RWPE1 (cell line): Measurements from ENCODE around the gene SNTG2.

Experiments used
- CTCF ChIA-PET: fragments of 350-600 bp; sonication (Branson Sonifier 250); formaldehyde crosslinking; extraction: SDS; loops from one replicate; lab custom pipeline; 2021; lab: Yijun Ruan, JAX
- POLR2A ChIA-PET: fragments of 400-600 bp; formaldehyde crosslinking; extraction: SDS; loops from one replicate; lab custom pipeline; 2020; ENCODE audit warnings: antibody characterized with exemption; ENCODE audit not compliant: low non-redundant PET; lab: Yijun Ruan, JAX
- DNase-seq: peaks from one replicate; pipeline ENCODE4 v3.0.0; 2012; ENCODE audit warnings: low spot score
- H3K27ac ChIP-seq: fragments of 450-650 bp; 2 replicates; pipeline ENCODE4 v1.5.1; 2017
- TF ChIP-seq, protein P1 (sequence below): fragments of 450-650 bp; conservative IDR thresholded peaks from 2 replicates; pipeline ENCODE4 v1.5.1; 2017; ENCODE audit warnings: low read depth, mild to moderate bottlenecking

The SNTG2 gene

DNA sequence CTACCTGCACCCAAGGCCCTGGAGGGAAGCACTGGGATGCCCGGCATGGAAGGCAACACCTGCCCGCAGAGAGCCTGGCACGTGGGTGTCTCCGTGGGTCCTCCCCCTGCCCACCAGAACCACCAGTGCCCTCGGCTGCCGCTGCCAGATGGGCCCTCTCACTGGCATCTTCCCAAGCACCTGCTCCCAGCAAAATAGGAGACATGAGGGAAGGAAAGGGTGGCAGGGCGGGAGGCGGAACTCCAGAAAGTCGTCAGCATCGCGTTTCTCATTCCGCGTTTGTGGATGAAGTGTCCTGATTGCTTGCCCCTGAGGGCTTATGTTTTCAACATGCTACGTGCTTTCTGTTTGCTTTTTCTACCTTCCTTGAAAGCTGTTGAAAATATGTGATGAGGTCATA is 8.8 kb upstream of the SNTG2 start:
- ChIA-PET POLR2A (no interaction called here), CTCF (no interaction called here)
- TF ChIP-seq, protein P1, sequence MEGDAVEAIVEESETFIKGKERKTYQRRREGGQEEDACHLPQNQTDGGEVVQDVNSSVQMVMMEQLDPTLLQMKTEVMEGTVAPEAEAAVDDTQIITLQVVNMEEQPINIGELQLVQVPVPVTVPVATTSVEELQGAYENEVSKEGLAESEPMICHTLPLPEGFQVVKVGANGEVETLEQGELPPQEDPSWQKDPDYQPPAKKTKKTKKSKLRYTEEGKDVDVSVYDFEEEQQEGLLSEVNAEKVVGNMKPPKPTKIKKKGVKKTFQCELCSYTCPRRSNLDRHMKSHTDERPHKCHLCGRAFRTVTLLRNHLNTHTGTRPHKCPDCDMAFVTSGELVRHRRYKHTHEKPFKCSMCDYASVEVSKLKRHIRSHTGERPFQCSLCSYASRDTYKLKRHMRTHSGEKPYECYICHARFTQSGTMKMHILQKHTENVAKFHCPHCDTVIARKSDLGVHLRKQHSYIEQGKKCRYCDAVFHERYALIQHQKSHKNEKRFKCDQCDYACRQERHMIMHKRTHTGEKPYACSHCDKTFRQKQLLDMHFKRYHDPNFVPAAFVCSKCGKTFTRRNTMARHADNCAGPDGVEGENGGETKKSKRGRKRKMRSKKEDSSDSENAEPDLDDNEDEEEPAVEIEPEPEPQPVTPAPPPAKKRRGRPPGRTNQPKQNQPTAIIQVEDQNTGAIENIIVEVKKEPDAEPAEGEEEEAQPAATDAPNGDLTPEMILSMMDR: no peak
- DNase-seq: no peak
- no peak overlapping the region for H3K27ac ChIP-seq

DNA sequence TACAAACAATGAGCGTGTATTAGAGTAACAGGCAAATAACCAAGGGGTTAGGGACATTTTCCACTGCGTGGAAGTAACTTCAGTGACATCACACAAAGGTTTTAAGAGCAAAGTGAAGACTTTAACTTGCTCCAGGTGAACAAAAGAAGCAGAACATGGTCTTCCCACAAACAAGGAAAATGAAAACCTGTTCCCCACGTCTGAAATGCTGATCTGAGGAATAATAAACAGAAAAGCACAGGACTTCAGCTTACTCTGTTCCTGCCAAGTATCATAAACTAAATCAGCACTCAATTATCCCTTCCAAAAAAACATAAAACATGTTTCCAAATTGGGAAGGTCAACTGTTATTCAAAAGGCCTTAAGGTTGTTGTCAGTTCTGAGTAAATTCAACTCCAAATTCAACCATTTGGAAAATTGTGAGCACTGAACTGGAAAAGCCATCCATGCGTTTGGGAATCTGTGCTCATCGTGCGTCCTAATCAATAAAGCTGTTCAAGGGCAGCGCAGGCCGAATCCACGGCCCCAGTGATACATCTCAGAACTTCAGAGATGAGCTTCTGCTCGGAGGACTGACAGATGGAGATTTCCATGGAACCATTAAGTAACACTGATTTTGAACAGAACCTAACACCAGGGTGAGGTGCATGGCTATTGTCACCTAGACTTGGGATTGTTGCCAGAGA is 7.7 kb upstream of the SNTG2 start:
- ChIA-PET POLR2A (no interaction called here), CTCF (no interaction called here)
- no peak overlapping the region for H3K27ac ChIP-seq
- no peak for DNase-seq
- TF ChIP-seq, protein P1: no peak

DNA sequence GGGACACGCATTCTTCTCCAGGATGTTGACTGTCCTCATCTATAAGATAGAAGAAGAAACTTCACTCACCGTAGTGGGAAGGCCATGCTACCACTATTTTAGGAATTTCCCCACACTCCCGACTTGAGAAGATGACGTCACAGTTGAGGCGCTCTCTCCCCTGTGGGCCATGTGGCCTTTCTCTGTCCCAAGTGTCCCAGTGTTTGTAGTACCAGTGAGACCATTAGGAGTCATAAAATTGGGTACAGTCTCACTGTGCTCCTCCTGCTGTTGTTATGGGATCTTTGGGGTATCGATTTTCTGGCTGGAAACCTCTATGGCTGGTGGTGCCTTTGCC is 7.2 kb upstream of the SNTG2 start:
- no peak for DNase-seq
- no peak overlapping the region for H3K27ac ChIP-seq
- ChIA-PET CTCF (no interaction called here), POLR2A (no interaction called here)
- TF ChIP-seq, protein P1: no peak

DNA sequence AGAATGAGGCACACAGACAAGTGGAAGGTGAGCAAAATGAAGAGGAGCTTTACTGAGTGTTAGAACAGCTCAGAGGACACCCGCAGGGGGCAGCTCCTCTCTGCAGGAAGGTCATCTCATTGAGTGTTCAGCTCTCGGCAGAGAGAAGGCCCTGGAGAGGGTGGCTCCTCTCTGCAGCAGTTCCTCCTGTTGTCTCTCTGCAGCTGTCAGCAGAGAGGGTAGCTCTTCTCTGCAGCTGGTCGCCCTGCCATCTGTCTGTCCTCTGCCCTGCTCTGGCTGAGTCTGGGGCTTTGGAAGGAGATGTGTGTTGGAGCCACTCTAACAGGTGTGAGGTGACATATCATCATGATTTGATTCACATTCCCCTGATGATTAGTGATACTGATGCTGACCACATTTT is 6.8 kb upstream of the SNTG2 start:
- no peak for DNase-seq
- TF ChIP-seq, protein P1: no peak
- ChIA-PET CTCF (no interaction called here), POLR2A (no interaction called here)
- H3K27ac ChIP-seq: no peak overlapping the region

DNA sequence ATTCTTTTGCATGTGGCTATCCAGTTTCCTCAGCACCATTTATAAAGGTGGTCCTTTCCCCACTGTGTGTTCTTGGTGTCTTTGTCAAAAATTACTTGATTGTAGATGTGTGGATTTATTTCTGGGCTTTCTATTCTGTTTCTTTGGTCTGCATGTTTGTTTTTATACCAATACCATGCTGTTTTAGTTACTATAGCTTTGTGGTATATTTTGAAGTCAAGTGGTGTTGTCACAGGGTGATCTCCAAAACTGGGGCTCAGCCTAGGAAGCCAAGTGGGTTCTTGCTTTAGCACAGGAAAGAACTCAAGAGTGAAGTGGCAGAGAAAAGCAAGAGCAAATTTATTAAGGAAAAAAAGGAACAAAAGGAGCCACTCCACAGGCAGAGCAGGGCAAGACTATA is 6.0 kb upstream of the SNTG2 start:
- DNase-seq: no peak
- POLR2A ChIA-PET: no interaction called here
- TF ChIP-seq, protein P1: no peak
- H3K27ac ChIP-seq: no peak overlapping the region
- CTCF ChIA-PET: no interaction called here

DNA sequence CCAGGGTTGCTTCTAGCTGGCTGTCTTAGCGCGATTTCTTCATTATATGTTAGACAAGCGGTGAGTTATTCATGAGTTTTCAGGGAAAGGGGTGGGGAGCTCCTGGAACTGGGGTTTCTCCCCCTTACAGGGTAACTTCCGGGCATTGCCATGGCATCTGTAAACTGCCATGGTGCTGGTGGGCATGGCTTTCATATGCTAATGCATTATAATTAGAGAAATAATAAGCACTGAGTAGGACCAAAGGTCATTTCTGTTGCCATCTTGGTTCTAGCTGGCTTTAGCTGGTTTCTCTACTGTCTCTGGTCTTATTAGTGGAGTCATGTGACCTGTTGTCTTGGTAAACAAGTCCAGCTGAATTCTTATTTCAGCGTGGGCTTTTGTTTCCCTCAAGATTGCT is 5.5 kb upstream of the SNTG2 start:
- no peak for DNase-seq
- H3K27ac ChIP-seq: no peak overlapping the region
- TF ChIP-seq, protein P1: no peak
- ChIA-PET POLR2A (no interaction called here), CTCF (no interaction called here)
